HG03135 (cell line): Measurements from ENCODE around the gene CLTB.
A peak's percentile ranks its signal among the peaks of the same experiment; 100 is the strongest.

Experiments
- ATAC-seq: cut with Tn5 transposase; IDR thresholded peaks from one replicate; pipeline ENCODE4 v1.9.1; 2021; ENCODE audit warnings: mild to moderate bottlenecking, moderate library complexity; ENCODE audit not compliant: unreplicated experiment

Gene CLTB

DNA sequence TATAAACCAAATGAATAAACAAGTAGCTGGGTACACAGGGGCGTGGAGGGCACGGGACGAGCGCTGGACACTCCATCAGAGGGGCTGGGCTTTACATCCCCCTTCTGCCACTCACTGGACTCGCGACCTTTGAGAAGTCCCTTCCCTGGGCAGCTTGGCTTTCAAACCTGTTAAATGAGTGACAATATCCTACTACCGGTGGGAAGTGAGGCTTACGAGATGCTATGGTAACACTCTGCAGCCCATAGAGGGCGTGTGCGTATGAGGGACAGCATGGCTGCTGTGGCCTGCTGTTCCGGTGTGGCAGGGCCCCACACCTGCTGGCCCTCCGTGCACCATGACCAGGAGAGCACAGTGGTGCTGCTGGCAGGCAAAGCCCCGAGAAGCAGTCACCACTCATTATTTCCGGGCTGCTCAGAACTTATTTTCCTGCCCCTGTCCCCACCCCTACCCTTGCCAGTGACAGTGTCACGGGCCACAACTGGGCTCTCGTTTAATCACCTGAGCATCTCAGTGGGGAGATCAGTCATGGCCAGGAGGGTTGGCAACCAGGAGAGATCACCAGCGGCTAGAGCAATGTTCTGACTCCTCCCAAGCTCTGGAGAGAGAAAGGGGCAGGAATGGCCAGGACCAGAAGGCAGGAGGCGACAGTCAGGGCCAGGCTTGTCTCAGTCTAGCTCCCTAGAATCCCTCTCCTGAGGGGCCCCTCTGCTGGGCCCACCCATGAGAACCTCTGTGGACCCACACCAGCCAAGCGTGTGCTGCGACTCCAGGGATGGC, 10.5 kb downstream of the CLTB start:
- no peak for ATAC-seq

- ATAC-seq = no peak
Observed at GRCh38 chr5:176401281-176402205, 14.8 kb downstream of the CLTB start.

- ATAC-seq = no peak
Observed at GRCh38 chr5:176400382-176401156, 15.8 kb downstream of the CLTB start.

DNA sequence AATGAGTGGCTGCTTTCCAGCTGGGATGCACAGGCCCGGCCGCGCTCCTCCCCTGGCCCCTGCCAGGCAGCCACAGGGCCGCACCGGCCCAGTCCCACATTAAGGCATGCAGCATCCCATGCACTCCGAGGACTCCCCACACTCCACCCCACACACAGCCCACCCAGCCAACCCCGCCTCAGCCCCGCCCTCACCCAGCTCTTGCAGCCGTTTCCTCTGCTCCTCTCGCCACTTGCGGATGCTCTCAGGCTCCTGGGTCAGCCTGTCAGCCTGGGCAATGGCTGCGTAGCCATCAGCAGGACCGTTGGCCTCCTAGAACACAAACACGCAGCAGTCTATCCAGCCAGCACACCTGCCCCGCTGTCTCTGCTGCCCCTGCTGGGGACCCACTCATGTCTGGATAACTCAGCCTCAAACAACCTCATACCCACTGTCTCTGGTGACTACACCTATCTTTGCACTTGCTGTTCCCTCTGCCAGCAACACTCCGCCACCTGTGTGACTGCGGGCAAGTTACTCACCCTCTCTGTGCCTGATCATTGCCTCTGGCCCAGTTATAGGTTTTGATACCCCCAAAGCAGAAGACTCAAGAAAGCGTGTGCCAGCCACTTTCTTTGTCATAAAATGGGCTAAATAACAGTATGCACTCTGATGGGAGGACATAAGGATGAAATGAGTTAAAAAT, 18.5 kb downstream of the CLTB start:
- no peak for ATAC-seq

- ATAC-seq = no peak
Observed at GRCh38 chr5:176396330-176396729, 20.0 kb downstream of the CLTB start.

GRCh38 chr5:176394881-176395675, 21.3 kb downstream of the CLTB start:
- no peak for ATAC-seq

DNA sequence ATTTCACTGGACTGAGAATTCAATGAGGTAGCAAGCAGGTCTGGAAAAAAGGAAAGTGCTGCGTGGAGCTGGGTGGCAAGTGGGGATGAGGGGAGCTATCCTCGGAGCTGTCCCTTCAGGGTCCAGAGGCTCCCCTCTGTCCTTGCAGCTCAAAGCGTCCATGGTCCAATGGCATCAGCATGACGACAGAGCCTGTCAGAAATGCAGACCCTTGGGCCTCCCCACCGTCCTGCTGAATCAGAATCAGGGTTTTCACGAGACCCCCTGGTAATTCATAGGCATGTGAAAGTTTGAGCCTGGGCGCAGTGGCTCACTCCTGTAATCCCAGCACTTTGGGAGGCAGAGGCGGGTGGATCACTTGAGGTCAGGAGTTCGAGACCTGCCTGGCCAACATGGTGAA, 22.2 kb downstream of the CLTB start:
- ATAC-seq = no peak

GRCh38 chr5:176392526-176392925, 23.8 kb downstream of the CLTB start:
- ATAC-seq = no peak

GRCh38 chr5:176391999-176392398, 24.3 kb downstream of the CLTB start:
- no peak for ATAC-seq

- ATAC-seq = no peak
Observed at GRCh38 chr5:176391479-176391878, 24.9 kb downstream of the CLTB start.

GRCh38 chr5:176389135-176390123, 26.9 kb downstream of the CLTB start:
- peak; percentile 31 for ATAC-seq

DNA sequence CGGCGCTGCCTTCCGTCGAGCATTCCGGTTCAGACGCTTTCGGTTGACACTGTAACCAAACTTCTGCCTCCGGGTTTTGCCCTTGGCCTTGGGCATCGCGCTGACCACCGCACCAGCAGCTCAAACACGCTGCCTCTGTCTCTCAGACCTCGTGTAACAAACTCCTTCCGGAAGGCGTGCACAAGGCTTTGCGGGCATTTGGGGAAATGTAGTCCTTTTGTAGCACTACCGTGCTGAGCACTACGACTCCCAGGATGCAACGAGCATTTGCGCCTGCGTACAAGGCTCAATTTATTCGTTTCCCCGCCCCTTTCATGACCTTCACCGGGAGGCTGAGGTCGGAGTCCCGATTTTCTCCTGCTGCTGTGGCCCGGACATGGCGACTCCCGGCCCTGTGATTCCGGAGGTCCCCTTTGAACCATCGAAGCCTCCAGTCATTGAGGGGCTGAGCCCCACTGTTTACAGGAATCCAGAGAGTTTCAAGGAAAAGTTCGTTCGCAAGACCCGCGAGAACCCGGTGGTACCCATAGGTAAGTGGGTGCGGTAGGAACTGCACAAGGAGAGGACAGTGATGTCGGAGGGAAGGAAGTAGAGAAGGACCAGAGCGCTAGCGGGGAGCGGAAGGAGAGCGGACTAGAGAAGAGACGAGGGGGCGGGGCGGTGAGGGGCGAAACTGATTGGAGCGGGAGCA, 27.8 kb downstream of the CLTB start, which contains the start of the genes HIGD2A and NOP16:
Gene HIGD2A, plus strand, starts transcription at position 308 of the 691 bp plus-strand sequence. Its CDS starts 69 bp downstream, at position 377.
Gene NOP16, minus strand, starts transcription at position 155 of the 691 bp plus-strand sequence. Its CDS starts 59 bp downstream, at position 96.
- ATAC-seq = peak; percentile 87

DNA sequence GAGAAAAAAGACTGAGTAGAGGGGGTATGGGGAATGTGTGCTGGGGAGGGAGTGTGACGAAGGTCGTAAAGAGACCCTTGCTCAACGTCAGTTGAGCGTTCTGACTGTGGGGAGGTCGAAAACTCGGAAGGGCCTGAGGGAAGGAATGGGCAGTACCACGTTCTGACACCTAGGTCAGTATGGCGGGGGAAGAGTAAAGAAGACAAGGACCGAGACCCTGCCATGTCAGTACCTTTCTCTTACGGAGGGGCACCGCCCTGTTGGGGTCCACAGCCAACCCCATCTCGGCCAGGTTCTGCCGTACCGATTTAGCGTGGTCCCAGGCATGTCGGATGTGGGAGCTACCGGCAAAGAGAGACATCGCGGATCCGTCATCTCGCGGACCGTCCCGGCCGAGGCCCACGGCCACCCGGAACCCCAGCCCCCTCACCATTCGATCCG, 28.3 kb downstream of the CLTB start:
- no peak for ATAC-seq

- no peak for ATAC-seq
Observed at GRCh38 chr5:176387384-176387925, 28.9 kb downstream of the CLTB start.

DNA sequence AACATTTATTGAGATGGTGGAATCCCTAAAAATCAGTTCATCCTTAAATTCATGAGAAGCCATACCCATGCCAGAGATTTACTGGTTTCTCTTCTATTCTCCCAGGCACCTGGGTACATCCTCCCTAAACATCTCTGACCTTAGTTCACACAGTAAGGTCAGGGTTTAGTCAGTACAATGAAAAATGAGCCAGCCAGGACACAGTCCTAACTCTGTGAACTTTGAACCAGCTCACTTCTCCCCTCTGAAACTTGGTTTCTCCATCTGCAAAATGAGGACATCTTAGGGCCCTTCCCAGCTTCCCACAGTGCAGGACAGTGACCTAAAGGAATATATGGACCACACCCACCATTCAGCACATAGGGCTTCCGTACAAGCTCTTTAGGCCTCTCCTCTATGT, 29.8 kb downstream of the CLTB start:
- no peak for ATAC-seq

GRCh38 chr5:176384991-176385390, 31.3 kb downstream of the CLTB start:
- ATAC-seq = no peak

GRCh38 chr5:176384366-176384930, 31.9 kb downstream of the CLTB start:
- ATAC-seq = no peak
